Liver (tissue), 9 donors: ENCODE data around the gene WSCD2. TPM values are rescaled to one million over a fixed set of nuclear protein-coding genes. Genes with fewer than 3 reads are reported as not detected.

Experiments used
- DNase-seq: peaks from one replicate; pipeline ENCODE4 v3.0.0-alpha.2; 2017; ENCODE audit warnings: low spot score
- H3K27ac ChIP-seq, 2 donors: one replicate each; pipeline ENCODE4 v1.7.0; 2013; ENCODE audit warnings: inconsistent platforms in 2 of 2, low read length in 2 of 2, control low read depth in 1 of 2, low read depth in 1 of 2, mild to moderate bottlenecking in 1 of 2
- H3K27me3 ChIP-seq, 4 donors: one replicate each; pipeline versions ENCODE4 v1.6.1 to v1.7.0; 2013; ENCODE audit warnings: low read length in 3 of 4, inconsistent platforms in 1 of 4, mild to moderate bottlenecking in 1 of 4, moderate library complexity in 1 of 4; ENCODE audit not compliant: control insufficient read depth in 4 of 4, insufficient read depth in 4 of 4
- H3K36me3 ChIP-seq, 4 donors: one replicate each; pipeline versions ENCODE4 v1.6.1 to v1.7.0; 2013; ENCODE audit warnings: low read length in 3 of 4, mild to moderate bottlenecking in 3 of 4, low read depth in 1 of 4, moderate library complexity in 1 of 4; ENCODE audit not compliant: control insufficient read depth in 4 of 4, insufficient read depth in 3 of 4
- H3K4me1 ChIP-seq, 4 donors: one replicate each; pipeline versions ENCODE4 v1.6.1 to v1.7.0; 2013; ENCODE audit warnings: low read length in 3 of 4, mild to moderate bottlenecking in 3 of 4, moderate library complexity in 1 of 4; ENCODE audit not compliant: control insufficient read depth in 4 of 4, insufficient read depth in 4 of 4
- H3K4me3 ChIP-seq, 3 donors: one replicate each; pipeline versions ENCODE4 v1.6.1 to v1.7.0; 2013; ENCODE audit warnings: low read length in 3 of 3, control low read depth in 1 of 3, low read depth in 1 of 3, mild to moderate bottlenecking in 1 of 3
- H3K9ac ChIP-seq, 2 donors: one replicate each; pipeline ENCODE4 v1.7.0; 2013; ENCODE audit warnings: low read length in 2 of 2, mild to moderate bottlenecking in 2 of 2, moderate library complexity in 2 of 2, control low read depth in 1 of 2, low read depth in 1 of 2
- H3K9me3 ChIP-seq, 4 donors: one replicate each; pipeline versions ENCODE4 v1.6.1 to v1.7.0; 2013; ENCODE audit warnings: low read length in 3 of 4; ENCODE audit not compliant: control insufficient read depth in 4 of 4
- ATF3 ChIP-seq: IDR thresholded peaks from 2 replicates; pipeline ENCODE4 v1.6.1; 2016; ENCODE audit warnings: antibody characterized with exemption
- EGR1 ChIP-seq, 2 donors: IDR thresholded peaks; 2 replicates each; pipeline ENCODE4 v1.6.1; 2016 to 2018; ENCODE audit warnings: antibody characterized with exemption in 2 of 2, low read depth in 2 of 2
- FOXA1 ChIP-seq: IDR thresholded peaks from 2 replicates; pipeline ENCODE4 v1.6.1; 2016; ENCODE audit warnings: antibody characterized with exemption
- FOXA2 ChIP-seq: IDR thresholded peaks from 2 replicates; pipeline ENCODE4 v1.6.1; 2016; ENCODE audit warnings: antibody characterized with exemption
- HNF4A ChIP-seq, 2 donors: conservative IDR thresholded peaks; 2 replicates each; pipeline ENCODE4 v1.6.1; 2016; ENCODE audit warnings: antibody characterized with exemption in 2 of 2, mild to moderate bottlenecking in 2 of 2
- HNF4G ChIP-seq: IDR thresholded peaks from 2 replicates; pipeline ENCODE4 v1.6.1; 2016; ENCODE audit warnings: antibody characterized with exemption
- JUND ChIP-seq, 2 donors: IDR thresholded peaks; 2 replicates each; pipeline ENCODE4 v1.6.1; 2016; ENCODE audit warnings: antibody characterized with exemption in 2 of 2
- MAX ChIP-seq: IDR thresholded peaks from 2 replicates; pipeline ENCODE4 v1.6.1; 2016; ENCODE audit warnings: antibody characterized with exemption
- NR2F2 ChIP-seq: IDR thresholded peaks from 2 replicates; pipeline ENCODE4 v1.6.1; 2016; ENCODE audit warnings: antibody characterized with exemption
- RAD21 ChIP-seq, 2 donors: IDR thresholded peaks; 2 replicates each; pipeline ENCODE4 v1.6.1; 2016; ENCODE audit warnings: antibody characterized with exemption in 2 of 2, mild to moderate bottlenecking in 2 of 2
- REST ChIP-seq: IDR thresholded peaks from 2 replicates; pipeline ENCODE4 v1.6.1; 2016; ENCODE audit warnings: antibody characterized with exemption, mild to moderate bottlenecking
- RXRA ChIP-seq, 2 donors: IDR thresholded peaks; 2 replicates each; pipeline ENCODE4 v1.6.1; 2017 to 2018; ENCODE audit warnings: antibody characterized with exemption in 2 of 2, mild to moderate bottlenecking in 1 of 2
- YY1 ChIP-seq: IDR thresholded peaks from 2 replicates; pipeline ENCODE4 v1.6.1; 2016; ENCODE audit warnings: antibody characterized with exemption, mild to moderate bottlenecking
- ZBTB33 ChIP-seq: IDR thresholded peaks from 2 replicates; pipeline ENCODE4 v1.6.1; 2016; ENCODE audit warnings: antibody characterized with exemption
- WGBS: extraction: QIAGEN DNeasy Blood & Tissue Kit; methylation state at CpG from one replicate; pipeline ENCODE4 v1.1.7; 2013; 5-methylcytosine and 5-hydroxymethylcytosine counted together
- polyA plus RNA-seq, 2 donors: library from polyadenylated mRNA; stranded (reverse) in 1 of 2; unstranded in 1 of 2; fragments of 200-250 nt in 1 of 2; fragments of >200 nt in 1 of 2; fragmentation: Nextera tagmentation in 1 of 2; extraction: Ambion mirVana in 1 of 2; gene quantifications; one replicate each; pipeline versions ENCODE4 v1.2.1 to v1.2.3, GENCODE V29; 2013 to 2015
- total RNA-seq, 2 donors: library from RNA; depleted of rRNA; stranded (reverse); fragments of >200 nt; gene quantifications; one replicate each; pipeline ENCODE4 v1.2.3, GENCODE V29; 2014
- donor health status: healthy.
- donor health status: healthy.
- donor health status: healthy.
- donor health status: healthy.
- donor health status: healthy.

WSCD2 gene
- total and polyA plus RNA-seq, 4 donors, result under 0.01 to 0.09 (median 0.05) TPM; not detected in 1

- H3K27me3 ChIP-seq, result no peaks in the 10 kb centered on the region
- WGBS, result 46% methylated on average over 2 of the region's 2 CpGs
Measured at GRCh38 chr12:108285016-108285415, 155.9 kb downstream of the WSCD2 start.

GRCh38 chr12:108287227-108287626 is 158.1 kb downstream of the WSCD2 start:
- Histone ChIP-seq H3K27ac (no peak overlapping the region), H3K27me3 (no peaks in the 10 kb centered on the region), H3K9me3 (no peaks in the 10 kb centered on the region), H3K4me1 (no peaks in the 10 kb centered on the region), H3K36me3 (peaks cover 0 to 2% (median 0%) of the 10 kb centered on the region in 4 donors), H3K9ac (no peak overlapping the region), H3K4me3 (no peak overlapping the region)
- 95% methylated on average over 3 of the region's 3 CpGs for whole genome bisulfite sequencing
- DNase-seq, result no peak
- TF ChIP-seq HNF4G (no peak), RXRA (IDR thresholded peaks at IDR 0.05) (no peak), NR2F2 (no peak), MAX (no peak), ZBTB33 (no peak), HNF4A (conservative IDR thresholded peaks at IDR 0.05) (no peak), YY1 (no peak)

More at GRCh38 chr12:108285016-108285415, 155.9 kb downstream of the WSCD2 start:
- no peak overlapping the region for H3K27ac ChIP-seq
- H3K9me3 ChIP-seq, result no peaks in the 10 kb centered on the region
- no peak for TF ChIP-seq HNF4A (conservative IDR thresholded peaks at IDR 0.05)
- TF ChIP-seq FOXA1, result no peak
- no peak for TF ChIP-seq RAD21 (IDR thresholded peaks at IDR 0.05)
- no peak for TF ChIP-seq ATF3
- TF ChIP-seq EGR1 (IDR thresholded peaks at IDR 0.05; ENCODE audit: low read depth in 2 of 2), result no peak
- TF ChIP-seq JUND (IDR thresholded peaks at IDR 0.05), result no peak
- no peak for TF ChIP-seq REST
- no peak for TF ChIP-seq FOXA2
- TF ChIP-seq ZBTB33, result no peak
- no peak for DNase-seq
- H3K9ac ChIP-seq, result no peak overlapping the region
- no peaks in the 10 kb centered on the region for H3K36me3 ChIP-seq
- no peak overlapping the region for H3K4me3 ChIP-seq
- H3K4me1 ChIP-seq, result no peaks in the 10 kb centered on the region
